GM12865 (cell line): ENCODE results near the gene NPW.

Source experiments
- DNase-seq: peaks from one replicate; pipeline ENCODE4 v3.0.0; 2010; ENCODE audit warnings: low read depth
- H3K4me3 ChIP-seq: 2 replicates; pipeline ENCODE4 v1.5.1; 2011; ENCODE audit warnings: mild to moderate bottlenecking, low read depth, low read length, control low read depth
- TF ChIP-seq, protein P1 (sequence below): IDR thresholded peaks from 2 replicates; pipeline ENCODE4 v1.5.1; 2011; ENCODE audit warnings: low read length, control low read depth, low read depth, inconsistent platforms; ENCODE audit not compliant: insufficient read depth; ENCODE audit errors: missing control alignments

NPW gene

DNA sequence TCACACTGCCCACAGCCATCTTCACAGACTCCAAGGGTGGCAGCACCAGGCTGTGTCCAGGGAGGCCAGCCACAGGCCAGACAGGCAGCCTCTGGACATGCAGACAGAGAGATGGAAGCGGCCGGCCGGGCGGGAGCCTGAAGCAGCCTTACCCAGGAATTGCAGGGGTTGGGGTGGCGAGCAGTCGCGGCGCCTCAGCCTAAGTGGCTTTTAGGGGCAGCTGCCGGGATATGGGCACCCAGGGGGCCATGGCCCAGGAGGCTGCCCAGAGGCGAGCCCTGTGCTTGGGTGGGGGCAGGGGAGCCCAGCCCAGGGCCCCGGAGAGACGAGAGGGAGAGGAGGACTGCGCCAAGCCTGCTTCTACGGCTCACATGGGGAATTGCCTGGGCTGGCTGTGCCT lies 5.7 kb downstream of the NPW start:
- DNase-seq = no peak
- no peak overlapping the region for H3K4me3 ChIP-seq
- TF ChIP-seq, protein P1, sequence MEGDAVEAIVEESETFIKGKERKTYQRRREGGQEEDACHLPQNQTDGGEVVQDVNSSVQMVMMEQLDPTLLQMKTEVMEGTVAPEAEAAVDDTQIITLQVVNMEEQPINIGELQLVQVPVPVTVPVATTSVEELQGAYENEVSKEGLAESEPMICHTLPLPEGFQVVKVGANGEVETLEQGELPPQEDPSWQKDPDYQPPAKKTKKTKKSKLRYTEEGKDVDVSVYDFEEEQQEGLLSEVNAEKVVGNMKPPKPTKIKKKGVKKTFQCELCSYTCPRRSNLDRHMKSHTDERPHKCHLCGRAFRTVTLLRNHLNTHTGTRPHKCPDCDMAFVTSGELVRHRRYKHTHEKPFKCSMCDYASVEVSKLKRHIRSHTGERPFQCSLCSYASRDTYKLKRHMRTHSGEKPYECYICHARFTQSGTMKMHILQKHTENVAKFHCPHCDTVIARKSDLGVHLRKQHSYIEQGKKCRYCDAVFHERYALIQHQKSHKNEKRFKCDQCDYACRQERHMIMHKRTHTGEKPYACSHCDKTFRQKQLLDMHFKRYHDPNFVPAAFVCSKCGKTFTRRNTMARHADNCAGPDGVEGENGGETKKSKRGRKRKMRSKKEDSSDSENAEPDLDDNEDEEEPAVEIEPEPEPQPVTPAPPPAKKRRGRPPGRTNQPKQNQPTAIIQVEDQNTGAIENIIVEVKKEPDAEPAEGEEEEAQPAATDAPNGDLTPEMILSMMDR = no peak

DNA sequence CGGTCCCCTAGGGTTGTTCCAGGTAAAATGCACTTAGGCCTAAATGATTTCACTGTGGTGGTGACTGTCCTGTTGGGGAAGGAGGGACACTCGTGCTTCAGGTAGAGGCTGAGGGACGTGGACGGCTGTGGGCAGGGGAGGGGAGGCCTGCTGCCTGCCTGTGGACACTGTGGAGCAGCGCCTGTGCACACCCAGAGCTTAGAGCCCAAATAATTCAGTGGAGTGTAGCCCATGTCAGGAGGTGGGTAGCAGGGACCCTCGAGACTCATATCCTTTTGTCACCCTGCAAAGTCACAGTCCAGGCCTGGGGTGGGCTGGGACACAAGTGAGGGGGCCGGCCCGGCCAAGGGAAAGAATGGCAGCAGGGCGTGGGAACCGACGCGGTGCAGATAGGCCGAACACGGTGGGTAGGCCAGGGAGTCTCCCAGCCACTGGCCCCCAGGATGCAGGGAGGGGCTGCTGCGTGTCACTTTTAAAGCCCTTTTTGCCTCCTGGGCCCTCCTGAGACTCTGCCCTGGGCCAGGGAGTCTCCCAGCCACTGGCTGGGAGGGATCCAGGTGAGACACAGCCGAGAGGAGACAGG lies 6.4 kb downstream of the NPW start:
- TF ChIP-seq, protein P1 = no peak
- no peak for DNase-seq

GRCh38 chr16:2026461-2027023 lies 7.0 kb downstream of the NPW start, which contains the start of gene NHERF2:
Gene NHERF2 (plus strand): TSS chr16:2026902. CDS start chr16:2027006, 104 bp downstream.
- H3K4me3 ChIP-seq = no peak within 1 kb of the TSS; the same call in 1 of the 2 replicates
- TF ChIP-seq, protein P1 = no peak
- no peak for DNase-seq

More for the DNA sequence above, 6.4 kb downstream of the NPW start:
- H3K4me3 ChIP-seq = no peak overlapping the region

- DNase-seq = no peak
- TF ChIP-seq, protein P1 = peak; percentile 2
- H3K4me3 ChIP-seq = no peak overlapping the region; the same call in 1 of the 2 replicates
These were observed 7.7 kb downstream of the NPW start for GRCh38 chr16:2027024-2028010.

DNA sequence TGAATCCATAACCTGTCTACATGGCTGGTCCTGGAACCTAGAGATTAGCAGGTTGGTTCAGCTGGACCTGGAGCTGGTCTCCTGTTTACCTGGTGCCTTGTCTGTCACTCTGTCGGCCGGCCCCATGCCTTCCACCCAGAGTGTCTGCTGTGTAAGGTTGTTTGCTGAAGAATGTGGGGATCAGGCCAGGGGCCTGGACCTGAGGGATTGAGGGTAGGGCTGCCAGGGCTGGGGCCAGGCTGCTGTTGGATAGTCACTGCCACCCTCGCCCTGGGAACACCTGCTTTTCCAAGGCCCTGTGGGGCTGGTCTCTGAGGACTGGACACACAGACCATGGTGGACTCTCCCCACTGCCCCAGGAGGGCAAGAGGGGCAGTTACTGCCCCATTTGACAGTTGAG lies 8.6 kb downstream of the NPW start:
- TF ChIP-seq, protein P1 = no peak
- DNase-seq = no peak
- no peak overlapping the region for H3K4me3 ChIP-seq

DNA sequence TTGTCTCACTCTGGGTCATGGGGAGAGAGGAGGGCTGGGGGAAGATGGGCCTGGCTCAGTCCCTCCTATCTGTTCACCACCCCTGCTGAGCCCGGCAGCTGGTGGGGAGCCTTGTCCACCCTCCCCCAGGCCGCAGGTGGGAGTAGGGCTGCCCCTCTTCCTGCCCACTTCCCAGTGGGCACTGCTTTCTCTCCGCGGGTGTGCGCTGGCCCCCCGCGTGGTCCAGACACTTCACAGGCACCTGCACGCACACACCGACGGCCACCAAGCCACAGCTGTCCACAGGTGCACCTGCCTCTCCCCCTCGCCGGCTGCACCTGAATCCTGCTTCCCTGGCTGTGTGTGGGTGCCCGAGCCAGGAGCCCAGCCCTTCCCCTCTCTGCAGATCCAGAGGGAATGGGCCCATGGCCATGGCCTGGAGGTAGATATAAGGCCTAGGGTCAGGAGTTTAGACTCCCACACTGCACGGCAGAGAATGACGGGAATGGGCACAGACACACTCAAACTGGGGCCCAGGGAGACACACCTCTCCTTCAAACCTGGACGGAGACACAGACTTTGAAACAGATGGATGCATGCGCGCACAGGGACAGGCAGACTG lies 9.1 kb downstream of the NPW start:
- TF ChIP-seq, protein P1 = no peak
- no peak overlapping the region for H3K4me3 ChIP-seq
- no peak for DNase-seq
